Measurements from ENCODE around the gene MIXL1.

DNA sequence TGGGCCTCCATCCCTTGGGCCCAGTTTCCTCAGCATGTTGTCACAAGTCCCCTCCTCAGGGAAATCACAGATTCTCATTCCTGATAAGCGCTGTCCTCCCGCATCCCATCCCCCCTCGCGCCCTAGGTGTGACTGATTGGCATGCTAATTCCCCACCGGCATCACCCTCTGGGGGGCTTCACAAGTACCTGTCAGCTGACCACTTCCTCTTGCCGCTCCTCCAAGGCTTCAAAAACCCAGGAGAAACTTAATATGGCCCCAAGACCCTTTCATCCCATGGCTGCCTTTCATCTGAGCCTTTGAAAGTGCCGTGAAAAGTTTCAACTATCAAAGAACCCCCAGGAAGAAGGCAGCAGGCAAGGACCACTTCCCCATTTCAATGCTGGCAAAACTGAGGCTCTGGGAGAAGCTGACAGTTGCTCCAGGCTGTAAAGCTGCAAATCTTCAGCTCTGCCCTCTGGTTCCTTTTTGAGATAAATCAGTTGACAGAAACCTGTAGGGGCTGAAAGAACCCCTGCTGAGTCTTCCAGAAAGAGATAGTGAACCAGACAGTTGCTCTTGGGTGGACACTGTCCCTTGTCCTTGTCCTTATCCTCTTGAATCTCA, 12.8 kb upstream of the MIXL1 start:
- TF ChIP-seq, protein P1, sequence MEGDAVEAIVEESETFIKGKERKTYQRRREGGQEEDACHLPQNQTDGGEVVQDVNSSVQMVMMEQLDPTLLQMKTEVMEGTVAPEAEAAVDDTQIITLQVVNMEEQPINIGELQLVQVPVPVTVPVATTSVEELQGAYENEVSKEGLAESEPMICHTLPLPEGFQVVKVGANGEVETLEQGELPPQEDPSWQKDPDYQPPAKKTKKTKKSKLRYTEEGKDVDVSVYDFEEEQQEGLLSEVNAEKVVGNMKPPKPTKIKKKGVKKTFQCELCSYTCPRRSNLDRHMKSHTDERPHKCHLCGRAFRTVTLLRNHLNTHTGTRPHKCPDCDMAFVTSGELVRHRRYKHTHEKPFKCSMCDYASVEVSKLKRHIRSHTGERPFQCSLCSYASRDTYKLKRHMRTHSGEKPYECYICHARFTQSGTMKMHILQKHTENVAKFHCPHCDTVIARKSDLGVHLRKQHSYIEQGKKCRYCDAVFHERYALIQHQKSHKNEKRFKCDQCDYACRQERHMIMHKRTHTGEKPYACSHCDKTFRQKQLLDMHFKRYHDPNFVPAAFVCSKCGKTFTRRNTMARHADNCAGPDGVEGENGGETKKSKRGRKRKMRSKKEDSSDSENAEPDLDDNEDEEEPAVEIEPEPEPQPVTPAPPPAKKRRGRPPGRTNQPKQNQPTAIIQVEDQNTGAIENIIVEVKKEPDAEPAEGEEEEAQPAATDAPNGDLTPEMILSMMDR (IDR thresholded peaks at IDR 0.05) = no peak
- TF ChIP-seq POLR2A (IDR thresholded peaks at IDR 0.05) = no peak

Data from adrenal gland (tissue), 5 donors.